Measurements from ENCODE around the gene SVOPL.
"Not testable (repeated sequence)": the region's sequence is repeated elsewhere in the genome, so short reads cannot be mapped to it uniquely, and the experiment has no call there.

Gene SVOPL

DNA sequence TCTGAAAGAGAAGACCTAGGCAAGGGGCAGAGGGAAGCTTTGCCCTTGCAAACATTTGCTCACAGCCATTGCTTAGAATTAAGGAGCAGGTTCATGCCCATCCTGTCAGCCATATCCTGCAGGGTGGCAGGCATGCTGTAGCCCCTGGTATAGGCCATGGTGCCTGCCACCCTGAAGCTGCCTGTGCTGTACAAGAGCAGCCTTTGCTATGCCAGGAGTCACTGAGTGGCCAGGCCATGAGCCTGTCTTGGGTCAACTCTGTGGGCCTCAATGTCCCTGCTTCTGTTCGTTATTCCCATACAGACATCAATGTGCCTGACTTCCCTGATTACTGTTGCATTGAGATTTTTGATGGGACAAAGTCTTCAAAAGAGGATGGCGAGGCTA lies 368 bp upstream of the SVOPL start:
- TF ChIP-seq, protein P1, sequence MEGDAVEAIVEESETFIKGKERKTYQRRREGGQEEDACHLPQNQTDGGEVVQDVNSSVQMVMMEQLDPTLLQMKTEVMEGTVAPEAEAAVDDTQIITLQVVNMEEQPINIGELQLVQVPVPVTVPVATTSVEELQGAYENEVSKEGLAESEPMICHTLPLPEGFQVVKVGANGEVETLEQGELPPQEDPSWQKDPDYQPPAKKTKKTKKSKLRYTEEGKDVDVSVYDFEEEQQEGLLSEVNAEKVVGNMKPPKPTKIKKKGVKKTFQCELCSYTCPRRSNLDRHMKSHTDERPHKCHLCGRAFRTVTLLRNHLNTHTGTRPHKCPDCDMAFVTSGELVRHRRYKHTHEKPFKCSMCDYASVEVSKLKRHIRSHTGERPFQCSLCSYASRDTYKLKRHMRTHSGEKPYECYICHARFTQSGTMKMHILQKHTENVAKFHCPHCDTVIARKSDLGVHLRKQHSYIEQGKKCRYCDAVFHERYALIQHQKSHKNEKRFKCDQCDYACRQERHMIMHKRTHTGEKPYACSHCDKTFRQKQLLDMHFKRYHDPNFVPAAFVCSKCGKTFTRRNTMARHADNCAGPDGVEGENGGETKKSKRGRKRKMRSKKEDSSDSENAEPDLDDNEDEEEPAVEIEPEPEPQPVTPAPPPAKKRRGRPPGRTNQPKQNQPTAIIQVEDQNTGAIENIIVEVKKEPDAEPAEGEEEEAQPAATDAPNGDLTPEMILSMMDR (IDR thresholded peaks at IDR 0.05; ENCODE audit: low read depth, low read length, missing control alignments): no peak
- no peak overlapping the region for H3K4me3 ChIP-seq (ENCODE audit: low read depth, low read length)
- no peak for DNase-seq (ENCODE audit: low read depth)

DNA sequence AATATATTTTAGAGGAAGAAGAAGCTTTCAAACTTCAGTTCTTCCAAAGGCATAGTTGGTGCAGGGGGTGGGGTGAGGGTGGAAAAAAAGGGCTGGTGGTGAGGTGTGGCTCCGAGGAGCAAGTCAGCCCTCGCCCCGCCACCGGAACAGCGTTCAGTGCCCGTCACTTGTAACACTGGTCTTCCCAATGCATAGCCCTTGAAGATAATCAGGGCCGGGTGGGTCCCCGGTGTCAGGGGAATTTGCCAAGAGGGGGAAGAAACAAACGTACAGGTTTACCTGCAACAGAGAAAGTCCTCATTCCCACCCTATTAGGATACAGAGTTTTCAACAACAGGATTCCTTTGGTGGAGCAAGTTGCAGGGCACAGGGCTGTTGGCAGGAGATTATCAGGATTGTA lies 1.5 kb downstream of the SVOPL start:
- DNase-seq (ENCODE audit: low read depth): no peak
- TF ChIP-seq, protein P1 (IDR thresholded peaks at IDR 0.05; ENCODE audit: low read depth, low read length, missing control alignments): no peak

DNA sequence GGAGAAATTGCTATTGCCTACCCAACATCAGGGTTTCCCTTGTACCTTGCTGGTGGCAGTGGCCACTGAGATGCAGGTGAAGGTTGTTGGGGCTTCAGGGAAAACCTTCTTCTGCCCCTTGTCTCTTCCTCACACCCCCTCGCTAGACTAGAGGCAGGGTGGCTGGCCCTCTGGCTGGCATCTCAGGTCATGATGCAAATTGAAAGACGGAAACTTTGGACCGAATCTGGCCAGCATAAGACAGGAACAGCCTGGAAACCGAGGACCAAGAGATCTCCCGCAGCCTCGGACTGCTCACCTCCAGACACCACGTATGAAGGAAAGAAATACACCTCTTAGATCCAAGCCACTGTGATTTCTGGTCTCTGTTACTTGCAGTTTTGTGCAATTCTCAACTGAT lies 2.9 kb downstream of the SVOPL start:
- H3K4me3 ChIP-seq (ENCODE audit: low read depth, low read length): no peak overlapping the region
- TF ChIP-seq, protein P1 (IDR thresholded peaks at IDR 0.05; ENCODE audit: low read depth, low read length, missing control alignments): no peak
- no peak for DNase-seq (ENCODE audit: low read depth)

More for the DNA sequence above, 1.5 kb downstream of the SVOPL start:
- no peak overlapping the region for H3K4me3 ChIP-seq (ENCODE audit: low read depth, low read length)

DNA sequence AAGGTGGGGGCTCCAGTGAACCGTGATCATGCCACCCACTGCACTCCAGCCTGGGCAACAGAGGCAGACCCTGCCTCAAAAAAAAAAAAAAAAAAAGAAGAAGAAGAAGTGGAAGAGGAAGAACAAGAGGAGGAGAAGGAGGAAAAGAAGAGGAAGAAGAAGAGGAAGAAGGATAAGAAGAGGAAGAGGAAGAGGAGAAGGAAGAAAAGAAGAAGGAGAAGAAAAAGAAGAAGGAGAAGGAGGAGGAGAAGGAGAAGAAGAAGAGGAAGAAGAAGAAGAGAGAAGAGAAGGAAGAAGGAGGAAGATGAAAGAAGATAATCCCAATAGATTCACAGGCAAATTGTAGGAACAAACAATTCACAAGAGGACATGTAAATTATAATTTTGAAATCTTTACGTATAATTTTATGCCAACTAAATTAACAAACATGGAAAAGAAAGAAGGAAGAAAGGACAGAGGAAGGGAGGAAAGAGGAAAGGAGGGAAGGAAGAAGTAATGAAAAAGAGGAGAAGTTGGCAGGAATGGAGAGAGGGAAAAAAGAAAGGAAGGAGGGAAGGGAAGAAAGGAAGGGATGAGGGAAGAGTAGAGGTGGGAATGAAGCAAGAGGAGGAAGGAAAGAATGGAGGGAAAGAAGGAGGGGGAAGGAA lies 3.5 kb downstream of the SVOPL start:
- TF ChIP-seq, protein P1 (IDR thresholded peaks at IDR 0.05; ENCODE audit: low read depth, low read length, missing control alignments): no peak
- no peak for DNase-seq (ENCODE audit: low read depth)

DNA sequence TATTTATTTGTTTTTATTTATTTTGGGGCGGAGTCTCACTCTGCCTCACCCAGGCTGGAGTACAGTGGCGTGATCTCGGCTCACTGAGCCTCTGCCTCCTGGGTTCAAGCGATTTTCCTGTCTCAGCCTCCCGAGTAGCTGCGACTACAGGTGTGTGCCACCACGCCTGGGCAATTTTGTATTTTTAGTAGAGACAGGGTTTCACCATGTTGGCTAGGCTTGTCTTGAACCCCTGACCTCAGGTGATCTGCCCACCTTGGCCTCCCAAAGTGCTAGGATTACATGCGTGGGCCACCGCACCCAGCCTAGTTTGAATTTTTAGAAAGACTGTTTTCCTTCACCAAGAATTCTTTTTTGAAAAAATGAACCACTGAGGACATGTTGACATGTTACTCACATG lies 5.4 kb downstream of the SVOPL start:
- not testable (repeated sequence) for DNase-seq (ENCODE audit: low read depth); H3K4me3 ChIP-seq (ENCODE audit: low read depth, low read length)

More for the DNA sequence above, 3.5 kb downstream of the SVOPL start:
- no peak overlapping the region for H3K4me3 ChIP-seq (ENCODE audit: low read depth, low read length)

DNA sequence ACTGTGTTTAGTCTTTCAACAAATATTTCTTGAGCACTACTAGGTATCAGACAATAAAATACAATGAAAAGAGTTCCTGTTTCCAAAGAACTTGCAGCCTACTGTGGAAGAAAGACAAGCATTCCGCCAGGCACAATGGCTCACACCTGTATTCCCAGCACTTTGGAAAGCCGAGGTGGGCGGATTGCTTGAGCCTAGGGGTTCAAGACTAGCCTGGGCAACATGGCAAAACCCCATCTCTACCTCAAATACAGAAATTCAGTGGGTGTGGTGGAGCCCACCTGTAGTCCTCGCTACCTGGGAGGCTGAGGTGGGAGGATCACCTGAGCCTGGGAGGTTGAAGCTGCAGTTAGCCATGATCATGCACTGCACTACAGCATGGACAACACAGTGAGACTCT lies 6.1 kb downstream of the SVOPL start:
- DNase-seq (ENCODE audit: low read depth): no peak
- TF ChIP-seq, protein P1 (IDR thresholded peaks at IDR 0.05; ENCODE audit: low read depth, low read length, missing control alignments): no peak
- no peak overlapping the region for H3K4me3 ChIP-seq (ENCODE audit: low read depth, low read length)

DNA sequence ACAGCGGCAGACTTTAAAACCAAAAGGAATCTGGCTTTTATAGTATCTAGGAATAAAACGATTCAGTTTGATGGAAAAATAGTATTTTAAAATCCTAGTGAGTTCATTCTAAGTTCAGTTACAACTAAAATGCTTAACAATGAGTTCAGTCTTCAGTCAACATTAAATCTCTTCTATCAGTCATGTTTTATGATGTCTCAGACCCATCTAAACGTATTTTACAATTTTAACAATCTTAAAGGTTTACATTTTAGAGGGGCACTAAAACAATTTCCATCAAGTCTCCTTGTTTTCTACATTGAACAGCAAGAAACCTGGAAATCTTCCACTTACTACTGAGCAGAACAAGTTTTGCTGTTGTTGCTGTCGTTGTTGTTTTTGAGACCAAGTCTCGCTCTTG lies 10.0 kb downstream of the SVOPL start:
- TF ChIP-seq, protein P1 (IDR thresholded peaks at IDR 0.05; ENCODE audit: low read depth, low read length, missing control alignments): no peak
- no peak overlapping the region for H3K4me3 ChIP-seq (ENCODE audit: low read depth, low read length)
- DNase-seq (ENCODE audit: low read depth): no peak
